Smooth muscle cell (in vitro differentiated cells): ENCODE results near the gene KRT12. TPM values are rescaled to one million over a fixed set of nuclear protein-coding genes. Genes with fewer than 3 reads are reported as not detected.

ENCODE experiments used
- DNase-seq: peaks from one replicate; lab custom pipeline; 2025; ENCODE audit not compliant: unreplicated experiment; lab: John Stamatoyannopoulos, UW
- H2AFZ ChIP-seq: fragments of 200-600 bp; sonication (generic); 2 replicates; pipeline ENCODE4 v1.6.0; 2016; ENCODE audit warnings: antibody characterized with exemption, low read depth, mild to moderate bottlenecking
- H3F3A ChIP-seq: fragments of 200-600 bp; sonication (generic); 2 replicates; pipeline ENCODE4 v1.6.0; 2017; ENCODE audit warnings: antibody characterized with exemption, low read depth
- H3K27ac ChIP-seq: fragments of 200-600 bp; sonication (generic); 2 replicates; pipeline ENCODE4 v1.5.1; 2016; ENCODE audit warnings: low read depth, mild to moderate bottlenecking
- H3K27me3 ChIP-seq: fragments of 200-600 bp; sonication (generic); 2 replicates; pipeline ENCODE4 v1.6.1; 2016; ENCODE audit warnings: low read depth, mild to moderate bottlenecking
- H3K36me3 ChIP-seq: fragments of 200-600 bp; sonication (generic); 2 replicates; pipeline ENCODE4 v1.5.1; 2016; ENCODE audit warnings: low read depth
- H3K4me1 ChIP-seq: fragments of 200-600 bp; sonication (generic); 2 replicates; pipeline ENCODE4 v1.5.1; 2016; ENCODE audit warnings: low read depth
- H3K4me2 ChIP-seq: fragments of 200-600 bp; sonication (generic); 2 replicates; pipeline ENCODE4 v1.6.0; 2016; ENCODE audit warnings: mild to moderate bottlenecking
- H3K4me3 ChIP-seq: fragments of 200-600 bp; sonication (generic); 2 replicates; pipeline ENCODE4 v1.5.1; 2016; ENCODE audit warnings: mild to moderate bottlenecking
- H3K79me2 ChIP-seq: fragments of 200-600 bp; sonication (generic); 2 replicates; pipeline ENCODE4 v1.6.0; 2016; ENCODE audit warnings: low read depth, mild to moderate bottlenecking
- H3K9ac ChIP-seq: fragments of 200-600 bp; sonication (generic); 2 replicates; pipeline ENCODE4 v1.6.0; 2016; ENCODE audit warnings: low read depth
- H3K9me3 ChIP-seq: fragments of 200-600 bp; sonication (generic); replicated peaks from 2 replicates; pipeline ENCODE4 v1.5.1; 2016; ENCODE audit warnings: low read depth
- H4K20me1 ChIP-seq: fragments of 200-600 bp; sonication (generic); 2 replicates; pipeline ENCODE4 v1.6.0; 2016; ENCODE audit warnings: low read depth
- WGBS: methylation state at CpG from one replicate; pipeline ENCODE4 v1.1.7; 2016; ENCODE audit warnings: low lambda C conversion rate; 5-methylcytosine and 5-hydroxymethylcytosine counted together
- polyA plus RNA-seq: library from polyadenylated mRNA; unstranded; fragments of >200 nt; fragmentation: Nextera tagmentation; extraction: Ambion mirVana; gene quantifications from 2 replicates; pipeline ENCODE4 v1.2.1, GENCODE V29; 2016
- total RNA-seq: library from RNA; depleted of rRNA; stranded (reverse); fragments of >200 nt; gene quantifications from 2 replicates; pipeline ENCODE4 v1.2.3, GENCODE V29; 2014
- TF ChIP-seq, protein P1 (sequence below): fragments of 200-600 bp; sonication (generic); IDR thresholded peaks from 2 replicates; pipeline ENCODE4 v1.5.1; 2017; ENCODE audit warnings: borderline replicate concordance, mild to moderate bottlenecking, antibody characterized with exemption; ENCODE audit not compliant: insufficient read depth, poor library complexity, severe bottlenecking

KRT12 gene
- total and polyA plus RNA-seq, 2 experiments from 2014 or later: not detected

DNA sequence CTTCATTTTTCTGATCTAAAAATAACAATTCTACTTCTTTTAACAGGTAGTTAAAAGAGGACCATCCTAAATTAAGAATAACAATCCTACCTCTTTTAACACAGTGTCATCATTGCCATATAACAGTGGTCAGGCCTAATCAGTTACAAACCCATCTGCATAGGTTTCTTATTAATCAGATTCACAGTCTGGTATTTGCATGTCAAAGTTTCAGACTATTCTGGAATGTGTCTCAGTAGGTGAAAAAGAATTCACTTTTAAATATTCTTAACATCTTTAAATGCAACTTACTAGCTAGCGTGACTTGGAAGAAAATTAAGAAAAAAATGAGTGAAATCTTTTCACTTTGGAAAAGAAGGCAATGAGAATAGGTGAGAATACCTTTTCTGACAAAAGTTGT, 6.8 kb upstream of the KRT12 start:
- Histone ChIP-seq H3K79me2 (no peaks in the 10 kb centered on the region), H3K4me1 (no peaks in the 10 kb centered on the region), H3K27ac (no peak overlapping the region), H3K9me3 (no peaks in the 10 kb centered on the region), H3K4me2 (no peak overlapping the region), H3K4me3 (no peak overlapping the region), H2AFZ (no peak overlapping the region), H3K36me3 (no peaks in the 10 kb centered on the region), H3K27me3 (peaks cover 2% of the 10 kb centered on the region), H3F3A (no peaks in the 10 kb centered on the region), H3K9ac (no peak overlapping the region), H4K20me1 (no peaks in the 10 kb centered on the region)
- TF ChIP-seq, protein P1, sequence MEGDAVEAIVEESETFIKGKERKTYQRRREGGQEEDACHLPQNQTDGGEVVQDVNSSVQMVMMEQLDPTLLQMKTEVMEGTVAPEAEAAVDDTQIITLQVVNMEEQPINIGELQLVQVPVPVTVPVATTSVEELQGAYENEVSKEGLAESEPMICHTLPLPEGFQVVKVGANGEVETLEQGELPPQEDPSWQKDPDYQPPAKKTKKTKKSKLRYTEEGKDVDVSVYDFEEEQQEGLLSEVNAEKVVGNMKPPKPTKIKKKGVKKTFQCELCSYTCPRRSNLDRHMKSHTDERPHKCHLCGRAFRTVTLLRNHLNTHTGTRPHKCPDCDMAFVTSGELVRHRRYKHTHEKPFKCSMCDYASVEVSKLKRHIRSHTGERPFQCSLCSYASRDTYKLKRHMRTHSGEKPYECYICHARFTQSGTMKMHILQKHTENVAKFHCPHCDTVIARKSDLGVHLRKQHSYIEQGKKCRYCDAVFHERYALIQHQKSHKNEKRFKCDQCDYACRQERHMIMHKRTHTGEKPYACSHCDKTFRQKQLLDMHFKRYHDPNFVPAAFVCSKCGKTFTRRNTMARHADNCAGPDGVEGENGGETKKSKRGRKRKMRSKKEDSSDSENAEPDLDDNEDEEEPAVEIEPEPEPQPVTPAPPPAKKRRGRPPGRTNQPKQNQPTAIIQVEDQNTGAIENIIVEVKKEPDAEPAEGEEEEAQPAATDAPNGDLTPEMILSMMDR: no peak
- no peak for DNase-seq
- 74% methylated on average over 1 of the region's 1 CpG for WGBS

- Histone ChIP-seq H3F3A (no peaks in the 10 kb centered on the region), H3K36me3 (no peaks in the 10 kb centered on the region), H3K9ac (no peak overlapping the region), H3K9me3 (no peaks in the 10 kb centered on the region), H3K4me2 (no peak overlapping the region), H3K79me2 (no peaks in the 10 kb centered on the region), H2AFZ (no peak overlapping the region), H3K4me1 (no peaks in the 10 kb centered on the region), H3K27ac (no peak overlapping the region), H3K27me3 (peaks cover 2% of the 10 kb centered on the region), H3K4me3 (no peak overlapping the region), H4K20me1 (no peaks in the 10 kb centered on the region)
- TF ChIP-seq, protein P1: no peak
- no peak for DNase-seq
Observed at GRCh38 chr17:40873255-40873654, 6.2 kb upstream of the KRT12 start.

GRCh38 chr17:40872416-40872815, 5.4 kb upstream of the KRT12 start:
- no peaks in the 10 kb centered on the region for H3K36me3 ChIP-seq
- H3K4me2 ChIP-seq: no peak overlapping the region
- no peak overlapping the region for H3K27ac ChIP-seq
- H3F3A ChIP-seq: no peaks in the 10 kb centered on the region
- no peak for DNase-seq
- no peaks in the 10 kb centered on the region for H4K20me1 ChIP-seq
- no peak overlapping the region for H2AFZ ChIP-seq
- H3K79me2 ChIP-seq: no peaks in the 10 kb centered on the region
- H3K4me1 ChIP-seq: no peaks in the 10 kb centered on the region
- H3K9me3 ChIP-seq: no peaks in the 10 kb centered on the region
- H3K9ac ChIP-seq: no peak overlapping the region
- TF ChIP-seq, protein P1: no peak
- no peak overlapping the region for H3K4me3 ChIP-seq
- H3K27me3 ChIP-seq: peaks cover 2% of the 10 kb centered on the region

DNA sequence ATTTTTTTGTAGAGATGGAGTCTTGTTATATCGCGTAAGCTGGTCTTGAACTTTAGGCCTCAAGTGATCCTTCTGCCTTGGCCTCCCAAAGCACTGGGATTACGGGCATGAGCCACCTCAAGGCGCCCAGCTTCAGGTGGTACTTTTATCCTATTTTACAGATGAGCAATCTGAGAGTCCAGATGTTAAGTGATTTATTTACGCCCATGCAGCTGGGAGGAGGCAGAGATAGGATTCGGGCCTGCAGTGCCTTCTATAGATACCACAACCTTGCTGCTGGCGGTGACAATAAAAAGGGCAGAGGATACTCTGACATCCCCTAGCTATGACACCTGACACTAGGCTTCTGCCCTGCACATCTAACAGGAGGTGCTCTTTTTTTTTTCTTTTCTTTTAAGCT, 4.3 kb upstream of the KRT12 start:
- H3K79me2 ChIP-seq: no peaks in the 10 kb centered on the region
- H3K27ac ChIP-seq: no peak overlapping the region
- no peaks in the 10 kb centered on the region for H4K20me1 ChIP-seq
- WGBS: 90% methylated on average over 7 of the region's 7 CpGs
- no peak overlapping the region for H3K9ac ChIP-seq
- peaks cover 2% of the 10 kb centered on the region for H3K27me3 ChIP-seq
- H3K9me3 ChIP-seq: no peaks in the 10 kb centered on the region
- TF ChIP-seq, protein P1: no peak
- H3K36me3 ChIP-seq: no peaks in the 10 kb centered on the region
- no peaks in the 10 kb centered on the region for H3K4me1 ChIP-seq
- no peak for DNase-seq
- H2AFZ ChIP-seq: no peak overlapping the region
- H3F3A ChIP-seq: no peaks in the 10 kb centered on the region
- no peak overlapping the region for H3K4me3 ChIP-seq
- no peak overlapping the region for H3K4me2 ChIP-seq
